PC-3 (cell line): ENCODE measurements around the gene PRAMEF11. TPM values are rescaled to one million over a fixed set of nuclear protein-coding genes. Genes with fewer than 3 reads are reported as not detected.
"Not testable (repeated sequence)": the region's sequence is repeated elsewhere in the genome, so short reads cannot be mapped to it uniquely, and the experiment has no call there.

ENCODE experiments used
- ATAC-seq: fragments of 200-7000 bp; cut with Tn5 transposase; 2 replicates; pipeline ENCODE4 v1.9.1; 2020; ENCODE audit warnings: mild to moderate bottlenecking, moderate library complexity
- BruUV-seq: library from RNA; stranded (reverse); fragments of 400-500 nt; replicated peaks from 2 replicates; lab custom pipeline; 2021; lab: Mats Ljungman, UMichigan
- CTCF ChIA-PET: fragments of 300-600 bp; sonication (Branson Sonifier 250); formaldehyde crosslinking; loops from one replicate; lab custom pipeline; 2022; ENCODE audit warnings: antibody characterized with exemption; lab: Charles Lee
- POLR2A ChIA-PET: fragments of 300-600 bp; sonication (Branson Sonifier 250); formaldehyde crosslinking; loops from one replicate; lab custom pipeline; 2022; ENCODE audit warnings: antibody characterized with exemption; ENCODE audit not compliant: unreplicated experiment; lab: Charles Lee
- DNase-seq: peaks from one replicate; pipeline ENCODE4 v3.0.0-alpha.2; 2015
- H2AFZ ChIP-seq: fragments of 300-600 bp; sonication (generic); 2 replicates; pipeline ENCODE4 v1.6.0; 2016; ENCODE audit warnings: antibody characterized with exemption, low read length
- H3F3A ChIP-seq: fragments of 300-600 bp; sonication (generic); one replicate; pipeline ENCODE4 v1.6.0; 2017; ENCODE audit warnings: antibody characterized with exemption, low read length, control low read depth, mild to moderate bottlenecking; ENCODE audit not compliant: unreplicated experiment
- H3K27ac ChIP-seq: fragments of 300-600 bp; sonication (generic); 2 replicates; pipeline ENCODE4 v1.5.1; 2016; ENCODE audit warnings: mild to moderate bottlenecking, low read length
- H3K27me3 ChIP-seq: fragments of 300-600 bp; sonication (generic); 2 replicates; pipeline ENCODE4 v1.6.1; 2016; ENCODE audit warnings: low read length, mixed read lengths
- H3K36me3 ChIP-seq: fragments of 300-600 bp; sonication (generic); 2 replicates; pipeline ENCODE4 v1.6.1; 2016; ENCODE audit warnings: low read depth, mixed run types, low read length, mixed read lengths
- H3K4me1 ChIP-seq: fragments of 300-600 bp; sonication (generic); 2 replicates; pipeline ENCODE4 v1.5.1; 2016; ENCODE audit warnings: low read length; ENCODE audit not compliant: insufficient read depth
- H3K4me2 ChIP-seq: fragments of 300-600 bp; sonication (generic); 2 replicates; pipeline ENCODE4 v1.6.0; 2016; ENCODE audit warnings: low read length
- H3K4me3 ChIP-seq: fragments of 300-600 bp; sonication (generic); 2 replicates; pipeline ENCODE4 v1.5.1; 2016; ENCODE audit warnings: mild to moderate bottlenecking, low read length, mixed read lengths
- H3K79me2 ChIP-seq: fragments of 300-600 bp; sonication (generic); 2 replicates; pipeline ENCODE4 v1.6.1; 2017; ENCODE audit warnings: low read length, mixed read lengths
- H3K9ac ChIP-seq: fragments of 300-600 bp; sonication (generic); 2 replicates; pipeline ENCODE4 v1.6.0; 2016; ENCODE audit warnings: mild to moderate bottlenecking, low read length
- H3K9me2 ChIP-seq: fragments of 300-600 bp; sonication (generic); replicated peaks from 2 replicates; pipeline ENCODE4 v1.6.1; 2016; ENCODE audit warnings: mixed run types, low read length, mixed read lengths
- H3K9me3 ChIP-seq: fragments of 300-600 bp; sonication (generic); 2 replicates; pipeline ENCODE4 v1.6.1; 2016; ENCODE audit warnings: low read length, mixed read lengths
- H4K20me1 ChIP-seq: fragments of 300-600 bp; sonication (generic); 2 replicates; pipeline ENCODE4 v1.6.1; 2016; ENCODE audit warnings: low read length, mixed read lengths
- EZH2phosphoT487 ChIP-seq: fragments of 300-600 bp; sonication (generic); IDR thresholded peaks from 2 replicates; pipeline ENCODE4 v1.6.1; 2018; ENCODE audit warnings: mild to moderate bottlenecking, antibody characterized with exemption, low read length, borderline replicate concordance
- intact Hi-C: fragments of 100-400 bp; cut with micrococcal nuclease; formaldehyde crosslinking; loops from 2 replicates; pipeline ENCODE4 v1.9.0; 2023
- total RNA-seq: library from RNA; depleted of rRNA; stranded (reverse); fragments of >200 nt; gene quantifications from 2 replicates; pipeline ENCODE4 v1.2.3, GENCODE V29; 2014

Gene PRAMEF11
- total RNA-seq, 1 experiment from 2014 or later, result not detected

DNA sequence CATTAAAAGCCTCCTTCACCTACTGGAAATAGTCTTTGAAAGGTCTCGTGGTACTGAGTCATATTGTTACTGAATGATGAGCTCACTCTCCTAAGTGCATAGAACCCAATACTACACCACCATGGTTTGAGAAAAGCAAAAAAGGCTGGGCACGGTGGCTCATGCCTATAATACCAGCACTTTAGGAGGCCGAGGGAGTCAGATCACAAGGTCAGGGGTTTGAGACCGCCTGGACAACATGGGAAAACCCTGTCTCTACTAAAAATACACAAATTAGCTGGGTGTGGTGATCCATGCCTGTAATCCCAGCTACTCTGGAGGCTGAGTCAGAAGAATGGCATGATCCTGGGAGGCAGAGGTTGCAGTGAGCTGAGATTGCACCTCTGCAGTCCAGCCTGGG is 20.6 kb upstream of the PRAMEF11 start:
- intact Hi-C loops, result no loop called here
- Histone ChIP-seq H3K4me3 (no peak overlapping the region), H3F3A (no peaks in the 10 kb centered on the region), H3K27me3 (no peaks in the 10 kb centered on the region), H3K9me2 (no peaks in the 10 kb centered on the region), H2AFZ (no peak overlapping the region), H3K4me2 (no peak overlapping the region), H3K9me3 (no peaks in the 10 kb centered on the region), H3K36me3 (no peaks in the 10 kb centered on the region), H3K9ac (no peak overlapping the region), H3K79me2 (no peaks in the 10 kb centered on the region), H4K20me1 (no peaks in the 10 kb centered on the region), H3K4me1 (peaks cover 4% of the 10 kb centered on the region; the same call in 1 of the 2 replicates), H3K27ac (no peak overlapping the region)
- ATAC-seq (no peak), DNase-seq (peak; percentile 28)
- BruUV-seq, result no TSS peak
- ChIA-PET CTCF (no interaction called here), POLR2A (no interaction called here)
- no peak for TF ChIP-seq EZH2phosphoT487

- H4K20me1 ChIP-seq, H3K27me3 ChIP-seq, H3K9ac ChIP-seq, H3K36me3 ChIP-seq, H2AFZ ChIP-seq, H3K27ac ChIP-seq, H3K79me2 ChIP-seq, H3K9me2 ChIP-seq, ATAC-seq, CTCF ChIA-PET, POLR2A ChIA-PET, H3F3A ChIP-seq, intact Hi-C loops, BruUV-seq, H3K4me3 ChIP-seq, H3K4me1 ChIP-seq, DNase-seq, H3K4me2 ChIP-seq, H3K9me3 ChIP-seq: not testable (repeated sequence)
Measured at GRCh38 chr1:12848620-12849019, 17.4 kb upstream of the PRAMEF11 start, which contains the start of gene HNRNPCL1. TSS of gene HNRNPCL1 (minus strand) at chr1:12848720. CDS start at chr1:12848289, 431 bp downstream.

GRCh38 chr1:12833251-12833650 is 2.0 kb upstream of the PRAMEF11 start:
- CTCF ChIA-PET, H3K4me3 ChIP-seq, ATAC-seq, H2AFZ ChIP-seq, POLR2A ChIA-PET, BruUV-seq, H3K9ac ChIP-seq, H3K36me3 ChIP-seq, H3K27me3 ChIP-seq, H3F3A ChIP-seq, H3K79me2 ChIP-seq, H3K9me3 ChIP-seq, H3K4me1 ChIP-seq, intact Hi-C loops, H3K9me2 ChIP-seq, H4K20me1 ChIP-seq, H3K27ac ChIP-seq, H3K4me2 ChIP-seq, DNase-seq: not testable (repeated sequence)

- ATAC-seq, H3K4me3 ChIP-seq, H3K4me2 ChIP-seq, intact Hi-C loops, H3K36me3 ChIP-seq, H3K9ac ChIP-seq, H2AFZ ChIP-seq, H3K9me2 ChIP-seq, H3F3A ChIP-seq, BruUV-seq, H4K20me1 ChIP-seq, CTCF ChIA-PET, POLR2A ChIA-PET, H3K79me2 ChIP-seq, DNase-seq, H3K27ac ChIP-seq, H3K9me3 ChIP-seq, H3K4me1 ChIP-seq: not testable (repeated sequence)
- H3K27me3 ChIP-seq, result peaks cover 13% of the 10 kb centered on the region
Measured at GRCh38 chr1:12819061-12819460, 12.1 kb downstream of the PRAMEF11 start.
